Measurements from ENCODE around the gene ZNF774.
"Not testable (repeated sequence)": the region's sequence is repeated elsewhere in the genome, so short reads cannot be mapped to it uniquely, and the experiment has no call there.

The ZNF774 gene

DNA sequence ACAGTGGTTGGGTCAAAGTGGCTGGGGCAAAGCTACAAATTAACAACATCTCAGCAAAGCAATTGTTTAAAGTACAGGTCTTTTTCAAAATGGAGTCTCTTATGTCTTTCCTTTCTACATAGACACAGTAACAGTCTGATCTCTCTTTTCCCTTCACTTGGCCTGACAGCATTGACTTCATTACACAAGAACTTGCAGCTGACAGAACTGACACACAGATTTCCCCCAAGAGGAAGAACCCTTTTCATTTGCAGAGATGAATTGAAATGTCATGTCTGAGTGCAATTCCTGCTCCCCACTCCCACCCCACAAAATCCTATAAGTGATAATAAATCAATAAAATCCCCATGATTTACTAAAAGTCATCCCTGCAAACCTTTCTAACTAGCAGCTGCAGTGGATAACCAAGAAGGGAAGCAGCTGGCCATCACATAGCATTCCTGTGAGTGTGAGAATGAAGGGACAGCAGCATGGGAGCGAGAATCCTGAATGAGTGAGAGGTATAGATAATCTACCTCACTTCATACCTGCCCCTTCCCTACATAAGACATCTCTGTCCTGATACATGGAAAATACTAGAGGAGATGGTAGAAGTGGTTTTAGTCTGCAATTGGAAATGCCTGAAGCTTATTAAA is 4.5 kb upstream of the ZNF774 start:
- H3K27ac ChIP-seq (ENCODE audit: low read length); H3K9me3 ChIP-seq (ENCODE audit: control insufficient read depth in 1 of 2, low read length in 2 of 2); H3K4me3 ChIP-seq (ENCODE audit: low read depth in 1 of 2, low read length in 2 of 2); H3K27me3 ChIP-seq (ENCODE audit: low read depth, low read length); H3K4me1 ChIP-seq (ENCODE audit: control insufficient read depth in 1 of 2, insufficient read depth in 2 of 2, low read length in 2 of 2); H3K36me3 ChIP-seq (ENCODE audit: control insufficient read depth in 1 of 2, insufficient read depth in 2 of 2, low read length in 2 of 2): not testable (repeated sequence)

DNA sequence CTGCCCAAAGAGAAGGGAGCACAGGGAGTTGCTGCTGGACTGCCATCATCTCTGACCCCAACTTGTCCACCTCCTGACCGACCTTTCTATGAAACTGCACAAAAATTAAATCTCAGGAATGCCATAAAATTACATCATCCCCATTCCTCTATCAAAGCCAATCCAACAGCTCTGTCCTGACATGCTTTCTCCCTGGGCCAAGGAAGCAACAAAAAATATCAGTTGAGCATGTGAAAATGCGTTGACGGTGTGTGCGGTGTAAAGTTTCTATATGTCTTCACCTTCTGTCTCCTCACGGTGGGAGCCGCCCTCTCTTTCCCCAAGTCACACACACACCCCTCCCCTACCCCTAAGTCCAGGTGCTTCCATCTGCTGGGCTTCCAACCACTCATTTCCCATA is 3.6 kb upstream of the ZNF774 start:
- Histone ChIP-seq H3K27me3 (ENCODE audit: low read depth, low read length) (no peaks in the 10 kb centered on the region), H3K36me3 (ENCODE audit: control insufficient read depth in 1 of 2, insufficient read depth in 2 of 2, low read length in 2 of 2) (no peaks in the 10 kb centered on the region), H3K27ac (ENCODE audit: low read length) (no peak overlapping the region), H3K9me3 (ENCODE audit: control insufficient read depth in 1 of 2, low read length in 2 of 2) (no peaks in the 10 kb centered on the region), H3K4me3 (ENCODE audit: low read depth in 1 of 2, low read length in 2 of 2) (no peak overlapping the region), H3K4me1 (ENCODE audit: control insufficient read depth in 1 of 2, insufficient read depth in 2 of 2, low read length in 2 of 2) (peaks cover 0 to 5% of the 10 kb centered on the region in 2 donors)

DNA sequence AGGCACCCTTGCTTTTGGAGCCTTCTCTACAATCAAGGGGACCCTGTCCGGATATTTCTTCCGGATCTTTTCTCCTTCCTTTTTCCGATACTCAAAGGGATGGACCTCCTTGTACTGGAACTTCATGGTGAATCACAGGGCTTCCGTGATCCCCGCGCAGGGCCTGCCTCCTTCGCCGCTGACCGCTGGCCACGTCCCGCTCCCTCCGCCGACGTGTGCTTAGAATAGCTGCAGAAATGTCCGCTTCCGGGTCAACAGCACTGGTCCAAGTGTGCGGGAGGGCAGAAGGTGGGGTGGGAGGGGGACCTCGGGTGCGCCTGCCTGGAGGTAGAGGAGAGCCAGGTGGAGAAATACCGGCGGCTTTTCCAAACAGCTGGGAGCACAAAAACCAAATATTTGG is 3.0 kb upstream of the ZNF774 start:
- no peak overlapping the region for H3K27ac ChIP-seq (ENCODE audit: low read length)
- H3K27me3 ChIP-seq (ENCODE audit: low read depth, low read length) = no peaks in the 10 kb centered on the region
- no peak overlapping the region for H3K4me3 ChIP-seq (ENCODE audit: low read depth in 1 of 2, low read length in 2 of 2)
- H3K36me3 ChIP-seq (ENCODE audit: control insufficient read depth in 1 of 2, insufficient read depth in 2 of 2, low read length in 2 of 2) = no peaks in the 10 kb centered on the region
- peaks cover 0 to 5% of the 10 kb centered on the region in 2 donors for H3K4me1 ChIP-seq (ENCODE audit: control insufficient read depth in 1 of 2, insufficient read depth in 2 of 2, low read length in 2 of 2)
- no peaks in the 10 kb centered on the region for H3K9me3 ChIP-seq (ENCODE audit: control insufficient read depth in 1 of 2, low read length in 2 of 2)

DNA sequence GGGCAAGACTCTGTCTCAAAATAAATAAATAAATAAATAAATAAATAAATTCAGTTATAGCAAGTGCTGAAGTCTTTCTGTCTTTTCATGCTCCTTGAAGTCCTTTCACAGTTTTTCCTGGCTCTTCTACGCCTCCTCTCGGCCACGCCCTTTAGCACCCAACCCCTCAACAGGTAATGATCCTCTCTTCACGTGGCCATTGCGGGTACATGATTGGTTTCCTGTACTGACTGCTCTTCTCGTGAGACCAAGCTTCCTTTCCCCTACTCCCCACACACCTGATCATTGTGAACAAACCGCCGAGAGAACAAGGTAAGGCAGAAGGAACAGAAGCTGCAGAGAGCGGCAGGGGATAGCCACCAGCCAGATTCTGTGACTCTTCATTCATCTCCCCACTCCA is 2.3 kb upstream of the ZNF774 start:
- Histone ChIP-seq H3K27ac (ENCODE audit: low read length) (no peak overlapping the region), H3K36me3 (ENCODE audit: control insufficient read depth in 1 of 2, insufficient read depth in 2 of 2, low read length in 2 of 2) (no peaks in the 10 kb centered on the region), H3K4me1 (ENCODE audit: control insufficient read depth in 1 of 2, insufficient read depth in 2 of 2, low read length in 2 of 2) (peaks cover 0 to 5% of the 10 kb centered on the region in 2 donors), H3K27me3 (ENCODE audit: low read depth, low read length) (no peaks in the 10 kb centered on the region), H3K4me3 (ENCODE audit: low read depth in 1 of 2, low read length in 2 of 2) (no peak overlapping the region), H3K9me3 (ENCODE audit: control insufficient read depth in 1 of 2, low read length in 2 of 2) (no peaks in the 10 kb centered on the region)

DNA sequence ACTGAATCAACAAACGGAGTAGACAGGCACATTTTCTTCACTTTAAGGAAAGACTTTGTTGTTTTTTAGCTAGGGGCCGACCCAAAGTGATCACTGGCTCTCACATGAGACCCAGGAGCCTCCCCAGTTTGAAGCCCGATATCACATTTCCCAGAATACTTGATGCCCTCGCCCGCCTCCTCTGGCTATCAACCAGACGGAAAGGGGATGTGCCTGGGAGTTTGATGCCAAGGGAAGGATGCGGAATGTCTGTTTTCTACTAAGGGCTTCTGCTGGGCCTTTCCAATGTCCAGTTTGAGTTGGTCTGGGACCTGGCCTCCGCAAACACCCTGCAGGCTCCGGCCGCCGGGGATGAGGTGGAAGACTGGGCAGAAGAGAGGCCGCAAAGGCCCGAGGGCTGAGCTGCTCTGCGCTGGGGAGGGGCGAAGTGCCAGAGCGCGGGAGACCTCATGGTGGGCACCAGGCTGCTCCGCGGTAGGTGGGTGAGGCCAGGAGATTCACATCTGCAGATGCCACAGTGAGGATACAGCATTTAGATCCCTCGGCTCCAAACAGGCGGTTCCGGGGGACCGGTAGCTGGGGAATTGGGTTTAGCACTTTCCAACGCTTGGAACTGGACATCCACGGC is 491 bp upstream of the ZNF774 start:
- peak overlapping the region; percentile 85 to 96 for H3K4me3 ChIP-seq (ENCODE audit: low read depth in 1 of 2, low read length in 2 of 2)
- no peak overlapping the region for H3K27ac ChIP-seq (ENCODE audit: low read length)

DNA sequence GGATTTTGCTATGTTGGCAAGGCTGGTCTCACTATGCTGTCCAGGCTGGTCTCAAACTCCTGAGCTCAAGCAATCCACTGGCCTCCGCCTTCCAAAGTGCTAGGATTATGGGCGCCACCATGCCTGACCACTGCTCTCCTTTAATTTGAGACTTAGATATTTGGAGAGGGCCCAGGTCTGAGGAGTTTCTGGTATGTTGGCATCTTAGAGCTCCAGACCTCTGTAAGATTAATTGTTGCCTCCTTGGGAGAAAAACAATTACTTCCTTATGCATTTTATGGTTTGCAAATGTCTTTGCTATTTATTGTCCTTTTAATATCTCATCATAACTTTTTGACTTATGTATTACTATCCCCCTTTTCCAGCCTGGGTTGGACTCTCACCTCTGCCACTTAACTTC is 2.9 kb downstream of the ZNF774 start:
- Histone ChIP-seq H3K9me3 (ENCODE audit: control insufficient read depth in 1 of 2, low read length in 2 of 2) (no peaks in the 10 kb centered on the region), H3K36me3 (ENCODE audit: control insufficient read depth in 1 of 2, insufficient read depth in 2 of 2, low read length in 2 of 2) (no peaks in the 10 kb centered on the region), H3K4me3 (ENCODE audit: low read depth in 1 of 2, low read length in 2 of 2) (no peak overlapping the region), H3K4me1 (ENCODE audit: control insufficient read depth in 1 of 2, insufficient read depth in 2 of 2, low read length in 2 of 2) (peaks cover 0 to 5% of the 10 kb centered on the region in 2 donors), H3K27ac (ENCODE audit: low read length) (no peak overlapping the region), H3K27me3 (ENCODE audit: low read depth, low read length) (no peaks in the 10 kb centered on the region)

More for the DNA sequence above, 491 bp upstream of the ZNF774 start:
- Histone ChIP-seq H3K9me3 (ENCODE audit: control insufficient read depth in 1 of 2, low read length in 2 of 2) (no peaks in the 10 kb centered on the region), H3K36me3 (ENCODE audit: control insufficient read depth in 1 of 2, insufficient read depth in 2 of 2, low read length in 2 of 2) (no peaks in the 10 kb centered on the region), H3K4me1 (ENCODE audit: control insufficient read depth in 1 of 2, insufficient read depth in 2 of 2, low read length in 2 of 2) (peaks cover 0 to 5% of the 10 kb centered on the region in 2 donors), H3K27me3 (ENCODE audit: low read depth, low read length) (no peaks in the 10 kb centered on the region)

DNA sequence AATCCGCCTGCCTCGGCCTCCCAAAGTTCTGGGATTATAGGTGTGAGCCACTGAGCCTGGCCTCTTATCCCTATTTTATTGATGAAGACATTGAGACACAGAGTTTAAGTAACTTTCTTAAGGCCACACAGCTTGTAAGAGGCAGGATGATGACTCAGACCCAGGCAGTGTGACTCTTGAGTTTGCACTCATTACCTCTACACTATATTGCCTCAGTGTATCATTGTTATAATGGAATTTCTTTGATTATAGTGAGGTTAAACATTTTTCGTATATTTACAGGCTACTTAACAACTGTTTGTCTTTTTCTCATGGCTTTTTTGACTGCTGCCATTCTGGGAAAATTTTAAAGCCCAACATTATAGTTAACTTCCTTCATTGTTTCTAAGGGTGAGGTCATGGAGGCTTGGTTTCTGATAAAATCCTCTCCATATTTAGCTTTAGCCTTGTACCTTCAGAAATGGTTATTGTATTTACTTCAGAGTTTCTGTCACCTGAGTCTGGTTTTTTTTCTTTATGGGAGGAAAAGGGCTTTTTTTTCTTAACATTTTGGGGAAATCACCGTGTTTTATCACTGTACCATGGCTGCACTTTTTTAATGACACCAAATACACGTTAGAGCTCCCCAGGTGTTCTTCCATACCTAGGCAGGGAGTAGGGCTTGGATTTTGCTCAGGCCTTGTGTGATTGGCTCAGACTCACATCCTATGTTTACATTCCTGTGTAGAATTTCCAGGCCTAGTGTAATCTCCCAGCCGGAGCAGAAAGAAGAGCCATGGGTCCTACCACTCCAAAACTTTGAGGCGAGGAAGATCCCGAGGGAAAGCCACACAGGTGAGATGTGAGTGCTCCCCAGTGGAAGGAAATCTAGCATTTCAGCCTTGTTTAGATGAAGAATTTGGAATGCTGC is 6.3 kb downstream of the ZNF774 start:
- Histone ChIP-seq H3K27me3 (ENCODE audit: low read depth, low read length) (no peaks in the 10 kb centered on the region), H3K9me3 (ENCODE audit: control insufficient read depth in 1 of 2, low read length in 2 of 2) (no peaks in the 10 kb centered on the region), H3K27ac (ENCODE audit: low read length) (no peak overlapping the region), H3K36me3 (ENCODE audit: control insufficient read depth in 1 of 2, insufficient read depth in 2 of 2, low read length in 2 of 2) (peaks cover 0 to 4% of the 10 kb centered on the region in 2 donors), H3K4me1 (ENCODE audit: control insufficient read depth in 1 of 2, insufficient read depth in 2 of 2, low read length in 2 of 2) (peaks cover 8 to 17% of the 10 kb centered on the region in 2 donors), H3K4me3 (ENCODE audit: low read depth in 1 of 2, low read length in 2 of 2) (no peak overlapping the region)

DNA sequence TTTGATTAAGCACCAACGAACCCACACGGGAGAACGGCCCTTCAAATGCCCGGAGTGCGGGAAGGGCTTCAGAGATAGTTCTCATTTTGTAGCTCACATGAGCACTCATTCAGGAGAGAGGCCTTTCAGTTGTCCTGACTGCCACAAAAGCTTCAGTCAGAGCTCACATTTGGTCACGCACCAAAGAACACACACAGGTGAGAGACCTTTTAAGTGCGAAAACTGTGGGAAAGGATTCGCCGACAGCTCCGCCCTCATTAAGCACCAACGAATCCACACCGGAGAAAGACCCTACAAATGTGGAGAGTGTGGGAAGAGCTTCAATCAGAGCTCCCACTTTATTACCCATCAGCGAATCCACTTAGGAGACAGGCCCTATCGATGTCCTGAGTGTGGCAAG is 8.7 kb downstream of the ZNF774 start:
- H3K27ac ChIP-seq (ENCODE audit: low read length) = no peak overlapping the region
- H3K4me3 ChIP-seq (ENCODE audit: low read depth in 1 of 2, low read length in 2 of 2) = no peak overlapping the region
- no peaks in the 10 kb centered on the region for H3K27me3 ChIP-seq (ENCODE audit: low read depth, low read length)
- peaks cover 8 to 21% of the 10 kb centered on the region in 2 donors for H3K4me1 ChIP-seq (ENCODE audit: control insufficient read depth in 1 of 2, insufficient read depth in 2 of 2, low read length in 2 of 2)
- peaks cover 0 to 4% of the 10 kb centered on the region in 2 donors for H3K36me3 ChIP-seq (ENCODE audit: control insufficient read depth in 1 of 2, insufficient read depth in 2 of 2, low read length in 2 of 2)
- no peaks in the 10 kb centered on the region for H3K9me3 ChIP-seq (ENCODE audit: control insufficient read depth in 1 of 2, low read length in 2 of 2)

DNA sequence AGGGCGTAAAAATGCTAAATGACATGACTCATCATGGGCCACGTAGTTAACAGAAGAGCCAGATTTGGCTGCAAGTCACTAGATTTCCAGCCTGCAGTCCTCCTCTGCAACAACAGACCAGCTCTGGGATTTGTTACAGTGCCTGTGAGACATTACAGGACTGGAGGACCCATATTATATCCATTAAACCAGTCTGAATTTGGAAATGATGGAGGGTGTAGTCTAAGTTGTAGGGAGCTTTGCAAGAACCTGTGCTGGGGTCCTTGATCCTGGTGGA is 10.8 kb downstream of the ZNF774 start:
- H3K27ac ChIP-seq (ENCODE audit: low read length) = peak overlapping the region; percentile 24
- no peaks in the 10 kb centered on the region for H3K9me3 ChIP-seq (ENCODE audit: control insufficient read depth in 1 of 2, low read length in 2 of 2)
- H3K27me3 ChIP-seq (ENCODE audit: low read depth, low read length) = no peaks in the 10 kb centered on the region
- H3K4me1 ChIP-seq (ENCODE audit: control insufficient read depth in 1 of 2, insufficient read depth in 2 of 2, low read length in 2 of 2) = peaks cover 8 to 25% of the 10 kb centered on the region in 2 donors
- H3K4me3 ChIP-seq (ENCODE audit: low read depth in 1 of 2, low read length in 2 of 2) = no peak overlapping the region
- H3K36me3 ChIP-seq (ENCODE audit: control insufficient read depth in 1 of 2, insufficient read depth in 2 of 2, low read length in 2 of 2) = peaks cover 0 to 4% of the 10 kb centered on the region in 2 donors

DNA sequence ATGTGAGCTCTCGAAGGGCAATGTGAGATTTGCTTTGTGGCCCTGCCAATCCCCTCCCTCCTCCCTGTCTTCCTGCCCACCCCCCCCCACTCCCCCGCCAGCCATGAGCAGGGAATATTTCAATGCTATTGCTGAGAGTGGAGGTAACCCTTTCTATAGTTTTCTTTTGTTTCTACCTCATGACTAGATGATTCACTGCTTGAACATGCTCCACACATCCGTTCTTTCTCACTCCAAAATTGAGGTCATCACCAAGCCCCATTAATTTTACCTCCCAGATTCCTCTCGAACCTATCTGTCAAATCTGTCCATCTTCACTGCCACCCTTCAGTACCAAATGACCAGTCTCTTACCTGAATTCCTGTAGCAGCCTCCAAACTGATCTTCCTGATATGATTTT is 12.2 kb downstream of the ZNF774 start:
- H3K36me3 ChIP-seq (ENCODE audit: control insufficient read depth in 1 of 2, insufficient read depth in 2 of 2, low read length in 2 of 2) = peaks cover 0 to 4% of the 10 kb centered on the region in 2 donors
- H3K4me1 ChIP-seq (ENCODE audit: control insufficient read depth in 1 of 2, insufficient read depth in 2 of 2, low read length in 2 of 2) = peaks cover 8 to 25% of the 10 kb centered on the region in 2 donors
- H3K27ac ChIP-seq (ENCODE audit: low read length) = no peak overlapping the region
- no peaks in the 10 kb centered on the region for H3K27me3 ChIP-seq (ENCODE audit: low read depth, low read length)
- H3K9me3 ChIP-seq (ENCODE audit: control insufficient read depth in 1 of 2, low read length in 2 of 2) = no peaks in the 10 kb centered on the region
- H3K4me3 ChIP-seq (ENCODE audit: low read depth in 1 of 2, low read length in 2 of 2) = no peak overlapping the region

DNA sequence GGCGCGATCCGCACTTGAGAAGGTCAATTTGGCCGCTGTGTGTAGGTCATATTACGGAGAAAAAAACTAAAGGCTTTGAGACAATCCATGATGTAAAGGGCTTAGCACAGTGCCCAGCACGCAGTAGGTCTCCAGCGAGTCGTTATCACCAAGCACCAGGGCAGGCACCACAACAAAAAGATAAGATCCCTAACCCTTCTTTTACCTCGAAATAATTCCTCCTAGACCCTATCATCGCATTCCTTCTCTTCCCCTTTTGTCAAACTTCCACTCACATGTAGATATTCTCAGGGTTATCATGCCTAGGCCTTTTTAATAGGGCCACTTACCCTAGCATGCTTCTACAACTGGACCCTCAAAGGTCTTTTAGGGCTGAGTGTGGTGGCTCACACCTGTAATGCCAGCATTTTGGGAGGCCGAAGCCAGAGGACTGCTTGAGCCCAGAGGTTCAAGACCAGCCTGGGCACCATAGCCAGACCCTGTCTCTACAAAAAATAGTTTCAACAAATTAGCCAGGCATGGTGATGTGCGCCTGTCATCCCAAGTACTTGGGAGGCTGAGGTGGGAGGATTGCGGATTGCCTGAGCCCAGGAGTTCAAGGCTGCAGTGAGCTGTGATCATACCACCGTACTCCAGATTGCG is 13.5 kb downstream of the ZNF774 start:
- H3K4me3 ChIP-seq (ENCODE audit: low read depth in 1 of 2, low read length in 2 of 2) = no peak overlapping the region
- H3K27ac ChIP-seq (ENCODE audit: low read length) = no peak overlapping the region
- no peaks in the 10 kb centered on the region for H3K9me3 ChIP-seq (ENCODE audit: control insufficient read depth in 1 of 2, low read length in 2 of 2)
- no peaks in the 10 kb centered on the region for H3K27me3 ChIP-seq (ENCODE audit: low read depth, low read length)
- H3K4me1 ChIP-seq (ENCODE audit: control insufficient read depth in 1 of 2, insufficient read depth in 2 of 2, low read length in 2 of 2) = peaks cover 8 to 25% of the 10 kb centered on the region in 2 donors
- peaks cover 0 to 4% of the 10 kb centered on the region in 2 donors for H3K36me3 ChIP-seq (ENCODE audit: control insufficient read depth in 1 of 2, insufficient read depth in 2 of 2, low read length in 2 of 2)
